Kasumi-1 (cell line): Measurements from ENCODE around the gene SLC16A3.

Experiments used
- DNase-seq, 2 experiments: peaks; one replicate each; lab custom pipeline; 2025; lab: John Stamatoyannopoulos, UW

Gene SLC16A3

GRCh38 chr17:82223517-82223916 lies 5.3 kb upstream of the SLC16A3 start:
- no peak for DNase-seq

GRCh38 chr17:82224666-82225065 lies 4.2 kb upstream of the SLC16A3 start:
- DNase-seq, result no peak

GRCh38 chr17:82225368-82226029 lies 3.3 kb upstream of the SLC16A3 start:
- no peak for DNase-seq

GRCh38 chr17:82226146-82226808 lies 2.6 kb upstream of the SLC16A3 start:
- no peak for DNase-seq

GRCh38 chr17:82226809-82227628 lies 1.8 kb upstream of the SLC16A3 start:
- no peak for DNase-seq

GRCh38 chr17:82227629-82228277 lies 1.1 kb upstream of the SLC16A3 start:
- DNase-seq, result no peak

- peak; percentile 37 to 41 for DNase-seq
Measured at GRCh38 chr17:82228278-82228841, 482 bp upstream of the SLC16A3 start.

GRCh38 chr17:82229698-82230608 lies 1.1 kb downstream of the SLC16A3 start:
- DNase-seq, result no peak

GRCh38 chr17:82230609-82231311 lies 1.9 kb downstream of the SLC16A3 start:
- DNase-seq, result peak; percentile 57 to 62

- peak in 1 of 2 experiments; percentile 57 for DNase-seq
Measured at GRCh38 chr17:82231312-82231561, 2.4 kb downstream of the SLC16A3 start.

- DNase-seq, result peak; percentile 93 to 95
Measured at GRCh38 chr17:82231562-82232321, 2.9 kb downstream of the SLC16A3 start.

GRCh38 chr17:82232322-82232820 lies 3.5 kb downstream of the SLC16A3 start:
- DNase-seq, result no peak

GRCh38 chr17:82232876-82233785 lies 4.3 kb downstream of the SLC16A3 start:
- DNase-seq, result no peak

- DNase-seq, result no peak
Measured at GRCh38 chr17:82234211-82235055, 5.6 kb downstream of the SLC16A3 start.

- DNase-seq, result no peak
Measured at GRCh38 chr17:82235056-82235774, 6.4 kb downstream of the SLC16A3 start.

- DNase-seq, result peak in 1 of 2 experiments; percentile 32
Measured at GRCh38 chr17:82235775-82236141, 6.9 kb downstream of the SLC16A3 start.
